ENCODE results near the gene RNF130.

DNA sequence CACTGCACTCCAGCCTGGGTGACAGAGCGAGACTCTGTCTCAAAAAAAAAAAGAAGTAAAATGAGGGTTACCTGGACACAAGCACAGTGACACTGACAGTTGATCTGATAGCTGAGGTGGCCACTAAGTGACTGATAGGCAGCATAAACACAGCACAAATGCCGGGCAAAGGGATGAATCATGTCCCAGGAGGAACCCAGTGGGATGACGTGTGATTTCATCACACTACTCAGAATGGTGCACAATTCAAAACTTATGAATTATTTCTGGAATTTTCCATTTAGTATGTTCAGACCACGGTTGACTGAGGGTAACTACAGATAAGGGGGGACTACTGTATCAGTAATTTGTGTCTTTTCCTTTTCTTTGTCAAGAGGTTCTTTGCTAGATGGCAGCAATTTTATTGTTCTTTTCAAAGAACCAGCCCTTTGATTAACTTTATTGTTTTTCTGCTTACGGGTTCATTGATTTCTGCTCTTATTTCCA, 34.3 kb upstream of the RNF130 start:
- TF ChIP-seq RAD21 (IDR thresholded peaks at IDR 0.05) (no peak), JUND (IDR thresholded peaks at IDR 0.05) (no peak), TAF1 (conservative IDR thresholded peaks at IDR 0.05) (no peak), YY1 (IDR thresholded peaks at IDR 0.05) (no peak), FOXA1 (IDR thresholded peaks at IDR 0.05) (no peak), RXRA (IDR thresholded peaks at IDR 0.05) (no peak), GABPA (IDR thresholded peaks at IDR 0.05 in 1 of 2, conservative IDR thresholded peaks at IDR 0.05 in 1 of 2) (no peak)
- TF ChIP-seq, protein P1, sequence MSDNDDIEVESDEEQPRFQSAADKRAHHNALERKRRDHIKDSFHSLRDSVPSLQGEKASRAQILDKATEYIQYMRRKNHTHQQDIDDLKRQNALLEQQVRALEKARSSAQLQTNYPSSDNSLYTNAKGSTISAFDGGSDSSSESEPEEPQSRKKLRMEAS (IDR thresholded peaks at IDR 0.05) = no peak
- TF ChIP-seq, protein P2, sequence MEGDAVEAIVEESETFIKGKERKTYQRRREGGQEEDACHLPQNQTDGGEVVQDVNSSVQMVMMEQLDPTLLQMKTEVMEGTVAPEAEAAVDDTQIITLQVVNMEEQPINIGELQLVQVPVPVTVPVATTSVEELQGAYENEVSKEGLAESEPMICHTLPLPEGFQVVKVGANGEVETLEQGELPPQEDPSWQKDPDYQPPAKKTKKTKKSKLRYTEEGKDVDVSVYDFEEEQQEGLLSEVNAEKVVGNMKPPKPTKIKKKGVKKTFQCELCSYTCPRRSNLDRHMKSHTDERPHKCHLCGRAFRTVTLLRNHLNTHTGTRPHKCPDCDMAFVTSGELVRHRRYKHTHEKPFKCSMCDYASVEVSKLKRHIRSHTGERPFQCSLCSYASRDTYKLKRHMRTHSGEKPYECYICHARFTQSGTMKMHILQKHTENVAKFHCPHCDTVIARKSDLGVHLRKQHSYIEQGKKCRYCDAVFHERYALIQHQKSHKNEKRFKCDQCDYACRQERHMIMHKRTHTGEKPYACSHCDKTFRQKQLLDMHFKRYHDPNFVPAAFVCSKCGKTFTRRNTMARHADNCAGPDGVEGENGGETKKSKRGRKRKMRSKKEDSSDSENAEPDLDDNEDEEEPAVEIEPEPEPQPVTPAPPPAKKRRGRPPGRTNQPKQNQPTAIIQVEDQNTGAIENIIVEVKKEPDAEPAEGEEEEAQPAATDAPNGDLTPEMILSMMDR (IDR thresholded peaks at IDR 0.05; ENCODE audit: low read depth, low read length, missing input control) = no peak
- TF ChIP-seq, protein P3, sequence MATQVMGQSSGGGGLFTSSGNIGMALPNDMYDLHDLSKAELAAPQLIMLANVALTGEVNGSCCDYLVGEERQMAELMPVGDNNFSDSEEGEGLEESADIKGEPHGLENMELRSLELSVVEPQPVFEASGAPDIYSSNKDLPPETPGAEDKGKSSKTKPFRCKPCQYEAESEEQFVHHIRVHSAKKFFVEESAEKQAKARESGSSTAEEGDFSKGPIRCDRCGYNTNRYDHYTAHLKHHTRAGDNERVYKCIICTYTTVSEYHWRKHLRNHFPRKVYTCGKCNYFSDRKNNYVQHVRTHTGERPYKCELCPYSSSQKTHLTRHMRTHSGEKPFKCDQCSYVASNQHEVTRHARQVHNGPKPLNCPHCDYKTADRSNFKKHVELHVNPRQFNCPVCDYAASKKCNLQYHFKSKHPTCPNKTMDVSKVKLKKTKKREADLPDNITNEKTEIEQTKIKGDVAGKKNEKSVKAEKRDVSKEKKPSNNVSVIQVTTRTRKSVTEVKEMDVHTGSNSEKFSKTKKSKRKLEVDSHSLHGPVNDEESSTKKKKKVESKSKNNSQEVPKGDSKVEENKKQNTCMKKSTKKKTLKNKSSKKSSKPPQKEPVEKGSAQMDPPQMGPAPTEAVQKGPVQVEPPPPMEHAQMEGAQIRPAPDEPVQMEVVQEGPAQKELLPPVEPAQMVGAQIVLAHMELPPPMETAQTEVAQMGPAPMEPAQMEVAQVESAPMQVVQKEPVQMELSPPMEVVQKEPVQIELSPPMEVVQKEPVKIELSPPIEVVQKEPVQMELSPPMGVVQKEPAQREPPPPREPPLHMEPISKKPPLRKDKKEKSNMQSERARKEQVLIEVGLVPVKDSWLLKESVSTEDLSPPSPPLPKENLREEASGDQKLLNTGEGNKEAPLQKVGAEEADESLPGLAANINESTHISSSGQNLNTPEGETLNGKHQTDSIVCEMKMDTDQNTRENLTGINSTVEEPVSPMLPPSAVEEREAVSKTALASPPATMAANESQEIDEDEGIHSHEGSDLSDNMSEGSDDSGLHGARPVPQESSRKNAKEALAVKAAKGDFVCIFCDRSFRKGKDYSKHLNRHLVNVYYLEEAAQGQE (IDR thresholded peaks at IDR 0.05) = no peak
- TF ChIP-seq, protein P4, sequence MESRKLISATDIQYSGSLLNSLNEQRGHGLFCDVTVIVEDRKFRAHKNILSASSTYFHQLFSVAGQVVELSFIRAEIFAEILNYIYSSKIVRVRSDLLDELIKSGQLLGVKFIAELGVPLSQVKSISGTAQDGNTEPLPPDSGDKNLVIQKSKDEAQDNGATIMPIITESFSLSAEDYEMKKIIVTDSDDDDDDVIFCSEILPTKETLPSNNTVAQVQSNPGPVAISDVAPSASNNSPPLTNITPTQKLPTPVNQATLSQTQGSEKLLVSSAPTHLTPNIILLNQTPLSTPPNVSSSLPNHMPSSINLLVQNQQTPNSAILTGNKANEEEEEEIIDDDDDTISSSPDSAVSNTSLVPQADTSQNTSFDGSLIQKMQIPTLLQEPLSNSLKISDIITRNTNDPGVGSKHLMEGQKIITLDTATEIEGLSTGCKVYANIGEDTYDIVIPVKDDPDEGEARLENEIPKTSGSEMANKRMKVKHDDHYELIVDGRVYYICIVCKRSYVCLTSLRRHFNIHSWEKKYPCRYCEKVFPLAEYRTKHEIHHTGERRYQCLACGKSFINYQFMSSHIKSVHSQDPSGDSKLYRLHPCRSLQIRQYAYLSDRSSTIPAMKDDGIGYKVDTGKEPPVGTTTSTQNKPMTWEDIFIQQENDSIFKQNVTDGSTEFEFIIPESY (IDR thresholded peaks at IDR 0.05) = no peak
